Small intestine (tissue), 7 donors: ENCODE results near the gene ISL2. TPM values are rescaled to one million over a fixed set of nuclear protein-coding genes. Genes with fewer than 3 reads are reported as not detected.

Experiments used
- DNase-seq, 2 donors: peaks; one replicate each; pipeline versions ENCODE4 v3.0.0 to v3.0.0-alpha.2; 2013
- FAIRE-seq: peaks from 2 replicates; lab custom pipeline; 2012; peaks lifted over from hg19 to GRCh38; lab: Jason Lieb, UNC
- H3K27ac ChIP-seq, 3 donors: one replicate each; pipeline ENCODE4 v1.5.1; 2013; ENCODE audit warnings: low read length in 2 of 3, mild to moderate bottlenecking in 2 of 3, control low read depth in 1 of 3, inconsistent platforms in 1 of 3, low read depth in 1 of 3, moderate library complexity in 1 of 3
- H3K27me3 ChIP-seq, 3 donors: one replicate each; pipeline ENCODE4 v1.6.1; 2013; ENCODE audit warnings: low read length in 3 of 3, inconsistent platforms in 1 of 3; ENCODE audit not compliant: control insufficient read depth in 3 of 3, insufficient read depth in 3 of 3
- H3K36me3 ChIP-seq, 3 donors: one replicate each; pipeline ENCODE4 v1.6.1; 2013; ENCODE audit warnings: low read length in 3 of 3, inconsistent platforms in 1 of 3, low read depth in 1 of 3, mild to moderate bottlenecking in 1 of 3, moderate library complexity in 1 of 3; ENCODE audit not compliant: control insufficient read depth in 3 of 3, insufficient read depth in 2 of 3
- H3K4me1 ChIP-seq, 3 donors: one replicate each; pipeline ENCODE4 v1.6.1; 2013; ENCODE audit warnings: low read length in 2 of 3, inconsistent platforms in 1 of 3, low read depth in 1 of 3, mild to moderate bottlenecking in 1 of 3, moderate library complexity in 1 of 3; ENCODE audit not compliant: control insufficient read depth in 3 of 3, insufficient read depth in 2 of 3
- H3K4me3 ChIP-seq, 3 donors: one replicate each; pipeline ENCODE4 v1.5.1; 2013; ENCODE audit warnings: low read length in 3 of 3, control low read depth in 1 of 3, inconsistent platforms in 1 of 3, low read depth in 1 of 3, mild to moderate bottlenecking in 1 of 3, moderate library complexity in 1 of 3
- H3K9me3 ChIP-seq, 2 donors: one replicate each; pipeline ENCODE4 v1.6.1; 2013; ENCODE audit warnings: low read depth in 1 of 2, low read length in 1 of 2; ENCODE audit not compliant: control insufficient read depth in 2 of 2, insufficient read depth in 1 of 2
- WGBS, 3 donors: extraction: QIAGEN DNeasy Blood & Tissue Kit; methylation state at CpG; one replicate each; pipeline ENCODE4 v1.1.7; 2013; 5-methylcytosine and 5-hydroxymethylcytosine counted together
- polyA plus RNA-seq, 4 donors: library from polyadenylated mRNA; stranded (reverse) in 3 of 4; unstranded in 1 of 4; fragments of 200-250 nt in 3 of 4; fragments of 120-200 nt in 1 of 4; gene quantifications; one replicate each; pipeline versions ENCODE4 v1.2.1 to v1.2.3, GENCODE V29; 2013
- donor health status: healthy with polysubstance abuse.
- donor health status: control.
- donor health status: control.
- donor health status: Bipolar disorder and iron deficiency.
- donor health status: healthy.

Gene ISL2
- polyA plus RNA-seq, 4 donors = 0.54 to 3.5 (median 1.4) TPM; not detected in 1

GRCh38 chr15:76342058-76342381 is 5.4 kb downstream of the ISL2 start:
- H3K4me1 ChIP-seq = peaks cover 16 to 33% (median 19%) of the 10 kb centered on the region in 3 donors
- peaks cover 22 to 92% (median 57%) of the 10 kb centered on the region in 3 donors for H3K27me3 ChIP-seq
- H3K36me3 ChIP-seq = peaks cover 0 to 16% (median 0%) of the 10 kb centered on the region in 3 donors
- H3K27ac ChIP-seq = no peak overlapping the region
- peak overlapping the region in 2 of 3 donors; percentile 33 to 43 for H3K4me3 ChIP-seq
- FAIRE-seq (no peak), DNase-seq (no peak)
- H3K9me3 ChIP-seq = peaks cover 0 to 3% of the 10 kb centered on the region in 2 donors
- WGBS, 3 donors = 5 to 31% (median 18%) methylated on average over 18 to 20 of the region's 20 CpGs

GRCh38 chr15:76342382-76343201 is 6.0 kb downstream of the ISL2 start:
- no peak for FAIRE-seq
- peaks cover 22 to 91% (median 52%) of the 10 kb centered on the region in 3 donors for H3K27me3 ChIP-seq
- DNase-seq = peak; percentile 44 to 52
- H3K4me1 ChIP-seq = peaks cover 15 to 36% (median 19%) of the 10 kb centered on the region in 3 donors
- H3K4me3 ChIP-seq = peak overlapping the region in 1 of 3 donors; percentile 43
- H3K9me3 ChIP-seq = peaks cover 0 to 3% of the 10 kb centered on the region in 2 donors
- peaks cover 0 to 16% (median 0%) of the 10 kb centered on the region in 3 donors for H3K36me3 ChIP-seq
- 5 to 20% (median 8%) methylated on average over 63 to 87 of the region's 87 CpGs for WGBS, 3 donors
- H3K27ac ChIP-seq = no peak overlapping the region

GRCh38 chr15:76343313-76343996 is 6.9 kb downstream of the ISL2 start:
- Histone ChIP-seq H3K36me3 (peaks cover 0 to 16% (median 0%) of the 10 kb centered on the region in 3 donors), H3K9me3 (peaks cover 0 to 3% of the 10 kb centered on the region in 2 donors), H3K27me3 (peaks cover 18 to 87% (median 44%) of the 10 kb centered on the region in 3 donors), H3K4me1 (peaks cover 14 to 39% (median 19%) of the 10 kb centered on the region in 3 donors), H3K4me3 (peak overlapping the region in 2 of 3 donors; percentile 12 to 43), H3K27ac (no peak overlapping the region)
- FAIRE-seq (no peak), DNase-seq (peak in 1 of 2 donors; percentile 26)
- 13 to 30% (median 29%) methylated on average over 16 of the region's 16 CpGs for WGBS, 3 donors

GRCh38 chr15:76344893-76345582 is 8.5 kb downstream of the ISL2 start:
- H3K27me3 ChIP-seq = peaks cover 14 to 71% (median 30%) of the 10 kb centered on the region in 3 donors
- FAIRE-seq (no peak), DNase-seq (peak in 1 of 2 donors; percentile 11)
- H3K4me3 ChIP-seq = peak overlapping the region in 1 of 3 donors; percentile 36
- peaks cover 0 to 16% (median 0%) of the 10 kb centered on the region in 3 donors for H3K36me3 ChIP-seq
- peaks cover 0 to 3% of the 10 kb centered on the region in 2 donors for H3K9me3 ChIP-seq
- H3K4me1 ChIP-seq = peaks cover 14 to 34% (median 16%) of the 10 kb centered on the region in 3 donors
- H3K27ac ChIP-seq = peak overlapping the region in 1 of 3 donors; percentile 58
- 5 to 27% (median 15%) methylated on average over 3 of the region's 3 CpGs for WGBS, 3 donors

- H3K4me1 ChIP-seq = peaks cover 12 to 29% (median 16%) of the 10 kb centered on the region in 3 donors
- peaks cover 14 to 66% (median 30%) of the 10 kb centered on the region in 3 donors for H3K27me3 ChIP-seq
- peak overlapping the region in 2 of 3 donors; percentile 36 to 58 for H3K4me3 ChIP-seq
- H3K9me3 ChIP-seq = peaks cover 0 to 3% of the 10 kb centered on the region in 2 donors
- FAIRE-seq (no peak), DNase-seq (no peak)
- 5 to 20% (median 14%) methylated on average over 7 of the region's 7 CpGs for WGBS, 3 donors
- H3K27ac ChIP-seq = peak overlapping the region in 1 of 3 donors; percentile 58
- H3K36me3 ChIP-seq = peaks cover 0 to 14% (median 0%) of the 10 kb centered on the region in 3 donors
Observed at GRCh38 chr15:76345583-76345879, 9.0 kb downstream of the ISL2 start.

- 1 to 3% (median 1%) methylated on average over 43 to 65 of the region's 65 CpGs for WGBS, 3 donors
- peaks cover 10 to 24% (median 14%) of the 10 kb centered on the region in 3 donors for H3K4me1 ChIP-seq
- peaks cover 10 to 61% (median 25%) of the 10 kb centered on the region in 3 donors for H3K27me3 ChIP-seq
- H3K9me3 ChIP-seq = peaks cover 0 to 3% of the 10 kb centered on the region in 2 donors
- H3K36me3 ChIP-seq = peaks cover 0 to 9% (median 0%) of the 10 kb centered on the region in 3 donors
- FAIRE-seq (no peak), DNase-seq (peak; percentile 70 to 74)
- H3K27ac ChIP-seq = peak overlapping the region in 2 of 3 donors; percentile 50 to 58
- peak overlapping the region; percentile 36 to 58 (median 56) for H3K4me3 ChIP-seq
Observed at GRCh38 chr15:76345880-76346668, 9.5 kb downstream of the ISL2 start.

GRCh38 chr15:76346669-76347481 is 10.3 kb downstream of the ISL2 start:
- H3K27me3 ChIP-seq = peaks cover 6 to 53% (median 21%) of the 10 kb centered on the region in 3 donors
- DNase-seq (peak in 1 of 2 donors; percentile 46), FAIRE-seq (no peak)
- 3 to 10% (median 5%) methylated on average over 67 to 74 of the region's 74 CpGs for WGBS, 3 donors
- H3K36me3 ChIP-seq = peaks cover 0 to 4% (median 0%) of the 10 kb centered on the region in 3 donors
- peaks cover 0 to 3% of the 10 kb centered on the region in 2 donors for H3K9me3 ChIP-seq
- peak overlapping the region in 2 of 3 donors; percentile 50 to 58 for H3K27ac ChIP-seq
- peak overlapping the region; percentile 36 to 58 (median 56) for H3K4me3 ChIP-seq
- H3K4me1 ChIP-seq = peaks cover 8 to 16% (median 9%) of the 10 kb centered on the region in 3 donors
